GM12878 (cell line): Measurements from ENCODE around the gene PTCD2. TPM values are rescaled to one million over a fixed set of nuclear protein-coding genes. Genes with fewer than 3 reads are reported as not detected.

Source experiments
- ATAC-seq: fragments of 200-7000 bp; cut with Tn5 transposase; 3 replicates; pipeline ENCODE4 v1.9.1; 2020; ENCODE audit warnings: mild to moderate bottlenecking, moderate library complexity
- BruUV-seq: library from RNA; stranded (reverse); fragments of 400-500 nt; replicated peaks from 2 replicates; lab custom pipeline; 2021; lab: Mats Ljungman, UMichigan
- CTCF ChIA-PET: fragments of 300-600 bp; sonication (Branson Sonifier 250); formaldehyde crosslinking; extraction: SDS; loops from one replicate; lab custom pipeline; 2021; ENCODE audit warnings: inconsistent platforms; lab: Yijun Ruan, JAX
- POLR2A ChIA-PET: fragments of 350-600 bp; formaldehyde crosslinking; extraction: SDS; loops from one replicate; lab custom pipeline; 2021; ENCODE audit warnings: inconsistent platforms; lab: Charles Lee
- RAD21 ChIA-PET: fragments of 300-600 bp; sonication (Branson Sonifier 250); formaldehyde crosslinking; loops from one replicate; lab custom pipeline; 2023; ENCODE audit warnings: antibody characterized with exemption; ENCODE audit not compliant: unreplicated experiment; lab: Charles Lee
- SMC1A ChIA-PET: fragments of 300-600 bp; sonication (Branson Sonifier 250); formaldehyde crosslinking; loops from one replicate; lab custom pipeline; 2023; ENCODE audit not compliant: unreplicated experiment, uncharacterized antibody; lab: Charles Lee
- DNase-seq: peaks from one replicate; pipeline ENCODE4 v3.0.0-alpha.2; 2011; ENCODE audit warnings: low read depth, low spot score
- FAIRE-seq: peaks from 3 replicates; lab custom pipeline; 2011; peaks lifted over from hg19 to GRCh38; lab: Jason Lieb, UNC
- H2AFZ ChIP-seq: 2 replicates; pipeline ENCODE4 v1.6.0; 2011; ENCODE audit warnings: low read depth, low read length, control low read depth; ENCODE audit not compliant: control insufficient read depth
- H3K27ac ChIP-seq: 2 replicates; pipeline ENCODE4 v1.5.1; 2011; ENCODE audit warnings: control low read depth; ENCODE audit not compliant: control insufficient read depth, insufficient read depth
- H3K27me3 ChIP-seq, 2 experiments: replicated peaks in 1 of 2; 2 replicates each; pipeline versions ENCODE4 v1.6.0 to v1.6.1; 2011; ENCODE audit warnings: low read length in 1 of 2; ENCODE audit not compliant: control insufficient read depth in 2 of 2, insufficient read depth in 2 of 2
- H3K36me3 ChIP-seq, 2 experiments: 2 replicates each; pipeline ENCODE4 v1.5.1; 2011; ENCODE audit warnings: low read length in 1 of 2; ENCODE audit not compliant: control insufficient read depth in 2 of 2, insufficient read depth in 2 of 2
- H3K4me1 ChIP-seq: 2 replicates; pipeline ENCODE4 v1.6.1; 2011; ENCODE audit warnings: mild to moderate bottlenecking, low read length, moderate library complexity, mixed read lengths; ENCODE audit not compliant: control insufficient read depth, insufficient read depth
- H3K4me2 ChIP-seq: 2 replicates; pipeline ENCODE4 v1.6.0; 2011; ENCODE audit warnings: control low read depth; ENCODE audit not compliant: control insufficient read depth, insufficient read depth
- H3K4me3 ChIP-seq: fragments of 200-600 bp; sonication (generic); 2 replicates; pipeline ENCODE4 v1.5.1; 2016
- H3K79me2 ChIP-seq: 2 replicates; pipeline ENCODE4 v1.6.0; 2011; ENCODE audit warnings: low read length; ENCODE audit not compliant: control insufficient read depth, insufficient read depth
- H3K9ac ChIP-seq: 2 replicates; pipeline ENCODE4 v1.8.0; 2011; ENCODE audit warnings: low read length, control low read depth, mixed read lengths; ENCODE audit not compliant: control insufficient read depth, insufficient read depth
- H3K9me3 ChIP-seq: replicated peaks from 3 replicates; pipeline ENCODE4 v1.5.1; 2011; ENCODE audit warnings: mild to moderate bottlenecking, low read length; ENCODE audit not compliant: control insufficient read depth, insufficient read depth
- H4K20me1 ChIP-seq: 2 replicates; pipeline ENCODE4 v1.6.0; 2011; ENCODE audit not compliant: control insufficient read depth, insufficient read depth
- CREM ChIP-seq: IDR thresholded peaks from 2 replicates; pipeline ENCODE4 v1.6.1; 2014; ENCODE audit warnings: antibody characterized with exemption, low read depth
- EGR1 ChIP-seq, 2 experiments: IDR thresholded peaks; 1 replicate in 1 of 2; 2 replicates in 1 of 2; pipeline ENCODE4 v1.6.1; 2011 to 2012; ENCODE audit warnings: low read depth in 2 of 2, low read length in 2 of 2, borderline replicate concordance in 1 of 2, mild to moderate bottlenecking in 1 of 2, moderate library complexity in 1 of 2
- EP300 ChIP-seq, 2 experiments: fragments of 150-350 bp in 1 of 2; IDR thresholded peaks; 2 replicates each; pipeline ENCODE4 v1.6.1; 2011 to 2012; ENCODE audit warnings: low read depth in 2 of 2, low read length in 2 of 2, borderline replicate concordance in 1 of 2, improper control_type of control experiment in 1 of 2, inconsistent platforms in 1 of 2; ENCODE audit not compliant: control insufficient read depth in 1 of 2
- ESRRA ChIP-seq: IDR thresholded peaks from 2 replicates; pipeline ENCODE4 v1.6.1; 2012; ENCODE audit warnings: mild to moderate bottlenecking, low read length, improper control_type of control experiment
- MXI1 ChIP-seq: fragments of 150-350 bp; IDR thresholded peaks from 2 replicates; pipeline ENCODE4 v1.6.1; 2011; ENCODE audit warnings: low read depth, mild to moderate bottlenecking, inconsistent platforms, low read length, improper control_type of control experiment
- MYC ChIP-seq: IDR thresholded peaks from 2 replicates; pipeline ENCODE4 v1.6.1; 2011; ENCODE audit warnings: mild to moderate bottlenecking, low read length, moderate library complexity, inconsistent platforms; ENCODE audit not compliant: insufficient read depth, insufficient replicate concordance, insufficient read length, severe bottlenecking
- PAX5 ChIP-seq: IDR thresholded peaks from 2 replicates; pipeline ENCODE4 v1.6.1; 2011; ENCODE audit warnings: low read depth, low read length, borderline replicate concordance
- RAD51 ChIP-seq: fragments of 450-650 bp; IDR thresholded peaks from 2 replicates; pipeline ENCODE4 v1.6.1; 2016; ENCODE audit warnings: moderate library complexity, mild to moderate bottlenecking, inconsistent platforms
- RCOR1 ChIP-seq: conservative IDR thresholded peaks from 2 replicates; pipeline ENCODE4 v1.6.1; 2012; ENCODE audit warnings: low read depth, low read length, improper control_type of control experiment
- RUNX3 ChIP-seq: IDR thresholded peaks from 2 replicates; pipeline ENCODE4 v1.6.1; 2012; ENCODE audit warnings: low read length, inconsistent platforms
- WGBS: methylation state at CpG from one replicate; pipeline ENCODE4 v1.1.6; 2016; ENCODE audit warnings: low lambda C conversion rate; ENCODE audit not compliant: insufficient replicate concordance, insufficient coverage; ENCODE audit errors: missing lambda C conversion rate; 5-methylcytosine and 5-hydroxymethylcytosine counted together
- in situ Hi-C: fragments of 300-500 bp; cut with MboI; formaldehyde crosslinking; loops from 9 replicates; pipeline ENCODE4 v1.14.3; 2018; ENCODE audit warnings: mixed read lengths
- intact Hi-C: fragments of 100-400 bp; cut with micrococcal nuclease; formaldehyde crosslinking; loops from one replicate; pipeline ENCODE4 v1.14.2; 2022; ENCODE audit not compliant: unreplicated experiment
- polyA plus RNA-seq, 11 experiments: library from polyadenylated mRNA; depleted of rRNA in 4 of 11; unstranded in 6 of 11; stranded (reverse) in 5 of 11; fragments of >200 nt; fragmentation: Nextera tagmentation in 4 of 11; fragmentation: Illumina TruSeq in 1 of 11; extraction: Ambion mirVana in 4 of 11; extraction: Trizol in 1 of 11; gene quantifications; 1 replicate in 1 of 11; 2 replicates in 10 of 11; pipeline versions ENCODE4 v1.2.1 to v1.2.3, GENCODE V29; 2011 to 2016; ENCODE audit warnings: inconsistent platforms in 2 of 11, missing spikeins in 2 of 11, low read depth in 1 of 11
- total RNA-seq, 4 experiments: library from RNA; depleted of rRNA in 3 of 4; stranded (reverse); fragments of >200 nt in 3 of 4; fragmentation: Illumina TruSeq in 1 of 4; extraction: Trizol in 1 of 4; gene quantifications; 2 replicates each; pipeline versions ENCODE4 v1.2.1 to v1.2.3, GENCODE V29; 2013 to 2021

Gene PTCD2
- total and polyA plus RNA-seq, 10 of the 15 experiments (the other 5 are each of a cell fraction or from before 2014, with no cell fraction given) = 8.7 to 15.0 (median 11.9) TPM

DNA sequence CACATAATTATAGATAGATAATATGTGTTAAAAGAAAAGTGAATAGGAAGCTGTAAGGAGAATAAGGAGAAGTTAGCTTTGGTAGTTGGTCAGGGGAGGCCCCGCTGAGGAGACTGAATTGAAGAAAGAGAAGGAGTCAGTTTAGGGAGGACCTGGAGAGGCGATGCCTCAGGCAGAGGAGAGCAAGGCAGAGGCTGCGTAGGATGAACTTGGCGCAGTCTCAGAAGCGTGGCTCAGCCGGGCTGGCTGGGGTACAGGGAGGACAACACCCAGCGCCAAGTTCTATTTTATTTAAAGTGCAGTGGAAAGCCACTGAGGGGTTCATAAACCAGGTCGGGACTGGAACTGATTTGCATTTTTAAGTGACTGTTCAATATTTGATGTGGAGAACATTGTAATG is 68.5 kb downstream of the PTCD2 start:
- Histone ChIP-seq H3K36me3 (no peaks in the 10 kb centered on the region), H3K4me1 (no peaks in the 10 kb centered on the region), H4K20me1 (no peaks in the 10 kb centered on the region), H3K79me2 (no peaks in the 10 kb centered on the region), H3K4me3 (no peak overlapping the region), H2AFZ (no peak overlapping the region), H3K9ac (no peak overlapping the region), H3K9me3 (no peaks in the 10 kb centered on the region), H3K27ac (no peak overlapping the region), H3K27me3 (no peaks in the 10 kb centered on the region; a peak in 1 of 4 replicates), H3K4me2 (no peak overlapping the region)
- RAD21 ChIA-PET = interaction anchor here (1.4 kb wide), 1 partner anchor 17 kb away, joined by 3 read pairs; no protein-coding TSS in a partner anchor
- in situ Hi-C loops (no loop called here), intact Hi-C loops (no loop called here)
- no peak for DNase-seq
- SMC1A ChIA-PET = interaction anchor here (1.4 to 6.2 kb wide), 4 partner anchors 22 to 135 kb away, joined by 3 to 29 read pairs (median 4); no protein-coding TSS in a partner anchor
- WGBS = 57% methylated on average over 8 of the region's 8 CpGs
- ATAC-seq = no peak
- no TSS peak for BruUV-seq
- CTCF ChIA-PET = interaction anchor here (1.6 to 22.6 kb wide), 3 partner anchors 8 to 138 kb away, joined by 3 to 323 read pairs (median 21); no protein-coding TSS in a partner anchor
- TF ChIP-seq EGR1 (IDR thresholded peaks at IDR 0.05; ENCODE audit: borderline replicate concordance in 1 of 2, low read depth in 2 of 2, low read length in 2 of 2) (no peak), RAD51 (no peak), RUNX3 (no peak), ESRRA (no peak), CREM (no peak), RCOR1 (no peak), PAX5 (no peak), MYC (no peak), MXI1 (no peak), EP300 (IDR thresholded peaks at IDR 0.05; ENCODE audit: borderline replicate concordance in 1 of 2, control insufficient read depth in 1 of 2, low read depth in 2 of 2, low read length in 2 of 2) (no peak)
- POLR2A ChIA-PET = no interaction called here
- FAIRE-seq = no peak
